ENCODE measurements around the gene ZBTB7C. TPM values are rescaled to one million over a fixed set of nuclear protein-coding genes. Genes with fewer than 3 reads are reported as not detected.

Gene ZBTB7C
- total and polyA plus RNA-seq, 9 of the 15 experiments (the other 6 are each of a cell fraction or from before 2014, with no cell fraction given), result not detected

DNA sequence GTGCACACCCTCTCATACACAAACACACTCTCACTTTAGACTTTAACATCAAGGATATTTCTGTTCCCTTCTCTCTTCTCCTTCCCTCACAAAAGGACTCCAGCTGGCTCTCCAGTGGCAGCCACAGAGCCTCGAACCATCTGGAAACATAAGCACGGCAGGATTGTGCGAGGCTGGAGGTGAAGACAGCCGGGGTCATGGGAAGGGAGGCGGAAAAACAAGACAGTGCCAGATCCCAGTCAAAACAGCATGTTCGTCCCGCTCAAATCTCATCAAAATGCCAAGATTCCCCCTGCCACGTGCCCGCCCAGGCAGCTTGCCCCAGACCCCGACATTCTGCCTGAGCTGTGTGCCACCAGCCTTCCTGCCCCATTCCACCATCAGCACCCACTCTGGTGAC is 180.3 kb downstream of the ZBTB7C start:
- Histone ChIP-seq H3K9me3 (replicated peaks; ENCODE audit: control insufficient read depth, insufficient read depth, low read depth, low read length) (no peaks in the 10 kb centered on the region), H3K9me1 (ENCODE audit: control insufficient read depth, insufficient read depth, low read length) (no peaks in the 10 kb centered on the region), H3K4me2 (ENCODE audit: insufficient read depth, low read length) (no peak overlapping the region), H3K9ac (ENCODE audit: insufficient read depth in 1 of 2, low read depth in 2 of 2, low read length in 2 of 2) (no peak overlapping the region), H2AFZ (ENCODE audit: low read depth, low read length) (no peak overlapping the region), H3K27me3 (ENCODE audit: control insufficient read depth in 2 of 2, insufficient read depth in 2 of 2, low read length in 2 of 2) (no peaks in the 10 kb centered on the region), H4K20me1 (replicated peaks; ENCODE audit: control insufficient read depth, insufficient read depth, low read length) (no peaks in the 10 kb centered on the region), H3K4me1 (replicated peaks in 1 of 2; ENCODE audit: control insufficient read depth in 2 of 2, insufficient read depth in 2 of 2, low read length in 2 of 2) (no peaks in the 10 kb centered on the region), H3K27ac (ENCODE audit: extremely low read depth, low read depth, low read length) (no peak overlapping the region), H3K4me3 (no peak overlapping the region), H3K79me2 (ENCODE audit: control insufficient read depth, insufficient read depth, low read length) (no peaks in the 10 kb centered on the region), H3K36me3 (ENCODE audit: control insufficient read depth, insufficient read depth, low read length) (no peaks in the 10 kb centered on the region)
- POLR2A ChIA-PET, result no interaction called here
- DNase-seq (ENCODE audit: extremely low read depth in 1 of 4, low spot score in 3 of 4), result no peak
- WGBS (ENCODE audit: insufficient coverage, low coverage, missing lambda C conversion rate), result 0% methylated on average over 7 of the region's 10 CpGs
- no TSS peak for BruUV-seq (replicated peaks)
- intact Hi-C loops (cut with micrococcal nuclease) (no loop called here), in situ Hi-C loops (cut with MboI) (no loop called here)
- ATAC-seq, result no peak
- no peak for FAIRE-seq
- TF ChIP-seq PHB2 (IDR thresholded peaks at IDR 0.05; ENCODE audit: low read depth) (no peak), COPS2 (conservative IDR thresholded peaks at IDR 0.05) (no peak), HNRNPH1 (optimal IDR thresholded peaks at IDR 0.05; ENCODE audit: low read depth, low read length) (no peak)
- TF ChIP-seq, protein P1, sequence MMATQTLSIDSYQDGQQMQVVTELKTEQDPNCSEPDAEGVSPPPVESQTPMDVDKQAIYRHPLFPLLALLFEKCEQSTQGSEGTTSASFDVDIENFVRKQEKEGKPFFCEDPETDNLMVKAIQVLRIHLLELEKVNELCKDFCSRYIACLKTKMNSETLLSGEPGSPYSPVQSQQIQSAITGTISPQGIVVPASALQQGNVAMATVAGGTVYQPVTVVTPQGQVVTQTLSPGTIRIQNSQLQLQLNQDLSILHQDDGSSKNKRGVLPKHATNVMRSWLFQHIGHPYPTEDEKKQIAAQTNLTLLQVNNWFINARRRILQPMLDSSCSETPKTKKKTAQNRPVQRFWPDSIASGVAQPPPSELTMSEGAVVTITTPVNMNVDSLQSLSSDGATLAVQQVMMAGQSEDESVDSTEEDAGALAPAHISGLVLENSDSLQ (IDR thresholded peaks at IDR 0.05), result no peak
- CTCF ChIA-PET (ENCODE audit: low intra/inter-chr PET ratio), result no interaction called here

DNA sequence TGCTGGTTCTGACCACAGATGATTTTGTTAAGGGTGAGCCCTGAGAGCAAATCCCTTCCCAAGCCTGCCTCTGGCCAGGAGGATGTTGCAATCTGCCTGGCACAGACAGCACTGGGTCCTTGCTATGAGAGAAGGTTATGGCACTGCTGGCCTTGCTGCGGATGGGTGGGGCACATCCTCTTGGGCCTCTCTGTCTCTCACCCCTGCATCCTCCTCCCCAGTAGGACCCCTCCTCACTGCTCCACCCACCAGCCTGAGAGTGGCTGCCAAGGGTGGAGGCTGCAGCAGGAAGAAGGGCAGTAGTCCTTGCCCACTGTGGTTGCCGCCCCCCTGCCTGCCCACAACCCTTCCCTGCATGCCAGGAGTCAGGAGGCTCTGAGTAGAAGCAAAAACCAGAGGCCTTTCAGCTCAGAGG is 180.9 kb downstream of the ZBTB7C start:
- Histone ChIP-seq H3K4me2 (ENCODE audit: insufficient read depth, low read length) (no peak overlapping the region), H3K9me3 (replicated peaks; ENCODE audit: control insufficient read depth, insufficient read depth, low read depth, low read length) (no peaks in the 10 kb centered on the region), H3K79me2 (ENCODE audit: control insufficient read depth, insufficient read depth, low read length) (no peaks in the 10 kb centered on the region), H3K9ac (ENCODE audit: insufficient read depth in 1 of 2, low read depth in 2 of 2, low read length in 2 of 2) (no peak overlapping the region), H3K4me3 (no peak overlapping the region), H3K4me1 (replicated peaks in 1 of 2; ENCODE audit: control insufficient read depth in 2 of 2, insufficient read depth in 2 of 2, low read length in 2 of 2) (no peaks in the 10 kb centered on the region), H4K20me1 (replicated peaks; ENCODE audit: control insufficient read depth, insufficient read depth, low read length) (no peaks in the 10 kb centered on the region), H3K9me1 (ENCODE audit: control insufficient read depth, insufficient read depth, low read length) (no peaks in the 10 kb centered on the region), H2AFZ (ENCODE audit: low read depth, low read length) (no peak overlapping the region), H3K27me3 (ENCODE audit: control insufficient read depth in 2 of 2, insufficient read depth in 2 of 2, low read length in 2 of 2) (no peaks in the 10 kb centered on the region), H3K36me3 (ENCODE audit: control insufficient read depth, insufficient read depth, low read length) (no peaks in the 10 kb centered on the region), H3K27ac (ENCODE audit: extremely low read depth, low read depth, low read length) (no peak overlapping the region)
- intact Hi-C loops (cut with micrococcal nuclease) (no loop called here), in situ Hi-C loops (cut with MboI) (no loop called here)
- no peak for DNase-seq (ENCODE audit: extremely low read depth in 1 of 4, low spot score in 3 of 4)
- FAIRE-seq, result no peak
- ATAC-seq, result no peak
- ChIA-PET CTCF (ENCODE audit: low intra/inter-chr PET ratio) (no interaction called here), POLR2A (no interaction called here)
- WGBS (ENCODE audit: insufficient coverage, low coverage, missing lambda C conversion rate), result 0% methylated on average over 1 of the region's 2 CpGs
- BruUV-seq (replicated peaks), result no TSS peak
- TF ChIP-seq, protein P2, sequence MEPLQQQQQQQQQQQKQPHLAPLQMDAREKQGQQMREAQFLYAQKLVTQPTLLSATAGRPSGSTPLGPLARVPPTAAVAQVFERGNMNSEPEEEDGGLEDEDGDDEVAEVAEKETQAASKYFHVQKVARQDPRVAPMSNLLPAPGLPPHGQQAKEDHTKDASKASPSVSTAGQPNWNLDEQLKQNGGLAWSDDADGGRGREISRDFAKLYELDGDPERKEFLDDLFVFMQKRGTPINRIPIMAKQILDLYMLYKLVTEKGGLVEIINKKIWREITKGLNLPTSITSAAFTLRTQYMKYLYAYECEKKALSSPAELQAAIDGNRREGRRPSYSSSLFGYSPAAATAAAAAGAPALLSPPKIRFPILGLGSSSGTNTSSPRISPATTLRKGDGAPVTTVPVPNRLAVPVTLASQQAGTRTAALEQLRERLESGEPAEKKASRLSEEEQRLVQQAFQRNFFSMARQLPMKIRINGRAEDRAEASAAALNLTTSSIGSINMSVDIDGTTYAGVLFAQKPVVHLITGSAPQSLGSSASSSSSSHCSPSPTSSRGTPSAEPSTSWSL (CRISPR knock-in tag; IDR thresholded peaks at IDR 0.05; ENCODE audit: borderline replicate concordance), result no peak
- TF ChIP-seq TCFL5 (CRISPR knock-in tag; conservative IDR thresholded peaks at IDR 0.05) (no peak), PHB (CRISPR knock-in tag; IDR thresholded peaks at IDR 0.05) (no peak), RBFOX2 (IDR thresholded peaks at IDR 0.05; ENCODE audit: low read depth, low read length) (no peak)

Measured in K562 (cell line).